H1 (cell line): Measurements from ENCODE around the gene SRP14. TPM values are rescaled to one million over a fixed set of nuclear protein-coding genes. Genes with fewer than 3 reads are reported as not detected.

ENCODE experiments used
- CTCF ChIA-PET: fragments of 300-600 bp; sonication (Branson Sonifier 250); formaldehyde crosslinking; loops from one replicate; lab custom pipeline; 2021; ENCODE audit not compliant: partially characterized antibody; lab: Charles Lee
- POLR2A ChIA-PET: fragments of 300-600 bp; sonication (Branson Sonifier 250); formaldehyde crosslinking; loops from one replicate; lab custom pipeline; 2021; ENCODE audit warnings: inconsistent platforms; ENCODE audit not compliant: partially characterized antibody; lab: Charles Lee
- DNase-seq, 2 experiments: peaks; one replicate each; pipeline versions ENCODE4 v3.0.0 to v3.0.0-alpha.2; 2010 to 2022; ENCODE audit warnings: low spot score in 2 of 2, low read depth in 1 of 2, mixed read lengths in 1 of 2
- FAIRE-seq: peaks from 2 replicates; lab custom pipeline; 2011; peaks lifted over from hg19 to GRCh38; lab: Jason Lieb, UNC
- H2AFZ ChIP-seq: 2 replicates; pipeline ENCODE4 v1.8.1; 2012; ENCODE audit warnings: low read length, inconsistent platforms
- H2AK5ac ChIP-seq: 2 replicates; pipeline ENCODE4 v1.6.1; 2013; ENCODE audit warnings: low read depth, low read length
- H2BK120ac ChIP-seq: replicated peaks from 2 replicates; pipeline ENCODE3; 2013; ENCODE audit warnings: low read depth, low read length, inconsistent platforms
- H2BK12ac ChIP-seq: 2 replicates; pipeline ENCODE4 v1.6.1; 2013; ENCODE audit warnings: low read depth, low read length
- H2BK15ac ChIP-seq: 2 replicates; pipeline ENCODE4 v1.6.1; 2013; ENCODE audit warnings: low read length
- H2BK20ac ChIP-seq: 2 replicates; pipeline ENCODE4 v1.6.1; 2013; ENCODE audit warnings: low read length
- H2BK5ac ChIP-seq: 2 replicates; pipeline ENCODE4 v1.6.1; 2013; ENCODE audit warnings: low read depth, low read length
- H3K14ac ChIP-seq: 2 replicates; pipeline ENCODE4 v1.6.1; 2013; ENCODE audit warnings: inconsistent platforms; ENCODE audit not compliant: insufficient read length
- H3K18ac ChIP-seq: 2 replicates; pipeline ENCODE4 v1.6.1; 2013; ENCODE audit warnings: low read length; ENCODE audit errors: extremely low read depth
- H3K23ac ChIP-seq: 2 replicates; pipeline ENCODE4 v1.6.1; 2013; ENCODE audit warnings: inconsistent platforms; ENCODE audit not compliant: insufficient read length
- H3K23me2 ChIP-seq: 2 replicates; pipeline ENCODE4 v1.6.1; 2013; ENCODE audit warnings: low read depth, low read length
- H3K27ac ChIP-seq: 2 replicates; pipeline ENCODE4 v1.6.1; 2011; ENCODE audit warnings: low read depth, low read length, inconsistent platforms
- H3K27me3 ChIP-seq, 4 experiments: replicated peaks in 1 of 4; 1 replicate in 1 of 4; 2 replicates in 3 of 4; pipeline versions ENCODE4 v1.6.1 to v1.8.1; 2011 to 2013; ENCODE audit warnings: low read length in 3 of 4, mild to moderate bottlenecking in 3 of 4, inconsistent platforms in 2 of 4, mixed read lengths in 2 of 4, moderate library complexity in 1 of 4; ENCODE audit not compliant: control insufficient read depth in 3 of 4, insufficient read depth in 3 of 4; ENCODE audit errors: extremely low read depth in 1 of 4
- H3K36me3 ChIP-seq, 4 experiments: 2 replicates each; pipeline versions ENCODE4 v1.6.1 to v1.8.1; 2011 to 2013; ENCODE audit warnings: mild to moderate bottlenecking in 4 of 4, low read length in 3 of 4, moderate library complexity in 2 of 4, control low read depth in 1 of 4, inconsistent platforms in 1 of 4; ENCODE audit not compliant: insufficient read depth in 4 of 4, control insufficient read depth in 2 of 4
- H3K4ac ChIP-seq: replicated peaks from 2 replicates; pipeline ENCODE3; 2013; ENCODE audit warnings: low read length, low read depth, mixed read lengths, inconsistent platforms; ENCODE audit not compliant: insufficient read length
- H3K4me1 ChIP-seq, 4 experiments: replicated peaks in 1 of 4; 1 replicate in 1 of 4; 2 replicates in 3 of 4; pipeline versions ENCODE4 v1.6.1 to v1.8.1; 2011 to 2013; ENCODE audit warnings: low read length in 3 of 4, inconsistent platforms in 2 of 4, mixed read lengths in 1 of 4; ENCODE audit not compliant: insufficient read depth in 4 of 4, control insufficient read depth in 3 of 4
- H3K4me2 ChIP-seq, 2 experiments: 2 replicates each; pipeline versions ENCODE4 v1.6.1 to v1.8.1; 2011 to 2013; ENCODE audit warnings: low read depth in 2 of 2, low read length in 2 of 2, control low read depth in 1 of 2, inconsistent platforms in 1 of 2, mild to moderate bottlenecking in 1 of 2; ENCODE audit not compliant: insufficient read depth in 1 of 2
- H3K4me3 ChIP-seq, 4 experiments: fragments of 200-600, 300-600 bp in 1 of 4; sonication (generic), shearing (Covaris generic), sonication (Bioruptor Twin) in 1 of 4; 2 replicates each; pipeline versions ENCODE4 v1.5.1 to v1.8.1; 2011 to 2016; ENCODE audit warnings: low read length in 4 of 4, low read depth in 3 of 4, control low read depth in 2 of 4, inconsistent platforms in 2 of 4, mild to moderate bottlenecking in 2 of 4, mixed read lengths in 1 of 4, moderate library complexity in 1 of 4; ENCODE audit not compliant: insufficient read depth in 2 of 4; ENCODE audit errors: extremely low read depth in 1 of 4
- H3K56ac ChIP-seq: replicated peaks from 2 replicates; pipeline ENCODE3; 2013; ENCODE audit warnings: low read depth, mild to moderate bottlenecking, mixed read lengths, low read length, inconsistent platforms; ENCODE audit not compliant: insufficient read length
- H3K79me1 ChIP-seq: 2 replicates; pipeline ENCODE4 v1.6.1; 2013; ENCODE audit warnings: low read depth, low read length, control low read depth
- H3K79me2 ChIP-seq, 2 experiments: 2 replicates each; pipeline versions ENCODE4 v1.6.1 to v1.8.1; 2012 to 2013; ENCODE audit warnings: low read length in 2 of 2, mild to moderate bottlenecking in 2 of 2, inconsistent platforms in 1 of 2; ENCODE audit not compliant: insufficient read depth in 2 of 2, control insufficient read depth in 1 of 2
- H3K9ac ChIP-seq, 4 experiments: replicated peaks in 1 of 4; 1 replicate in 1 of 4; 2 replicates in 3 of 4; pipeline versions ENCODE4 v1.6.1 to v1.8.1; 2011 to 2013; ENCODE audit warnings: low read depth in 3 of 4, low read length in 3 of 4, control low read depth in 2 of 4, mild to moderate bottlenecking in 2 of 4, moderate library complexity in 2 of 4, inconsistent platforms in 1 of 4; ENCODE audit errors: extremely low read depth in 1 of 4
- H3K9me3 ChIP-seq, 2 experiments: 2 replicates each; pipeline versions ENCODE4 v1.6.1 to v1.8.1; 2012 to 2013; ENCODE audit warnings: mild to moderate bottlenecking in 2 of 2, moderate library complexity in 2 of 2, control low read depth in 1 of 2, inconsistent platforms in 1 of 2, low read depth in 1 of 2, low read length in 1 of 2, mixed read lengths in 1 of 2; ENCODE audit not compliant: insufficient read depth in 2 of 2
- H4K20me1 ChIP-seq, 2 experiments: replicated peaks in 1 of 2; 2 replicates each; pipeline versions ENCODE3 to v1.8.1; 2011 to 2013; ENCODE audit warnings: inconsistent platforms in 2 of 2, low read length in 2 of 2, mild to moderate bottlenecking in 1 of 2; ENCODE audit not compliant: insufficient read depth in 2 of 2, control insufficient read depth in 1 of 2
- H4K5ac ChIP-seq: 2 replicates; pipeline ENCODE4 v1.6.1; 2013; ENCODE audit warnings: low read length, low read depth, mixed read lengths, inconsistent platforms; ENCODE audit not compliant: insufficient read length
- H4K8ac ChIP-seq: 2 replicates; pipeline ENCODE4 v1.8.0; 2013; ENCODE audit warnings: mild to moderate bottlenecking, moderate library complexity, low read length, inconsistent platforms; ENCODE audit not compliant: insufficient read depth; ENCODE audit errors: extremely low read depth
- H4K91ac ChIP-seq: replicated peaks from 2 replicates; pipeline ENCODE3; 2013; ENCODE audit warnings: low read length, mixed read lengths, inconsistent platforms; ENCODE audit not compliant: insufficient read length
- CBX8 ChIP-seq: fragments of 300-800, 300-1000 bp; sonication (generic); IDR thresholded peaks from 2 replicates; pipeline ENCODE4 v1.7.1; 2016; ENCODE audit warnings: low read depth, low read length, borderline replicate concordance
- CREB1 ChIP-seq: IDR thresholded peaks from 2 replicates; pipeline ENCODE4 v1.6.1; 2012; ENCODE audit warnings: inconsistent platforms
- FOSL1 ChIP-seq: IDR thresholded peaks from 2 replicates; pipeline ENCODE4 v1.6.1; 2011; ENCODE audit warnings: mild to moderate bottlenecking, low read depth, low read length, moderate library complexity; ENCODE audit not compliant: insufficient read depth
- GABPA ChIP-seq: IDR thresholded peaks from 2 replicates; pipeline ENCODE4 v1.6.1; 2011; ENCODE audit warnings: mild to moderate bottlenecking, low read length, moderate library complexity, borderline replicate concordance; ENCODE audit not compliant: insufficient read depth
- JUND ChIP-seq: IDR thresholded peaks from 2 replicates; pipeline ENCODE4 v1.6.1; 2011; ENCODE audit warnings: mild to moderate bottlenecking, improper control_type of control experiment, low read length
- MAX ChIP-seq: IDR thresholded peaks from 2 replicates; pipeline ENCODE4 v1.6.1; 2012; ENCODE audit warnings: inconsistent platforms
- NANOG ChIP-seq: IDR thresholded peaks from 2 replicates; pipeline ENCODE4 v1.6.1; 2011; ENCODE audit warnings: low read length, low read depth, mild to moderate bottlenecking, inconsistent platforms; ENCODE audit not compliant: insufficient read depth, poor library complexity, severe bottlenecking
- POLR2A ChIP-seq, 2 experiments: IDR thresholded peaks; 1 replicate in 1 of 2; 2 replicates in 1 of 2; pipeline ENCODE4 v1.6.1; 2011; ENCODE audit warnings: low read depth in 2 of 2, low read length in 2 of 2, mild to moderate bottlenecking in 2 of 2; ENCODE audit errors: control extremely low read depth in 1 of 2
- POLR2AphosphoS5 ChIP-seq: IDR thresholded peaks from 2 replicates; pipeline ENCODE4 v1.6.1; 2011; ENCODE audit warnings: low read depth, low read length
- RAD21 ChIP-seq, 2 experiments: IDR thresholded peaks in 1 of 2; conservative IDR thresholded peaks in 1 of 2; 2 replicates each; pipeline ENCODE4 v1.6.1; 2011; ENCODE audit warnings: low read depth in 2 of 2, low read length in 2 of 2, improper control_type of control experiment in 1 of 2, inconsistent platforms in 1 of 2, mild to moderate bottlenecking in 1 of 2, moderate library complexity in 1 of 2
- RBBP5 ChIP-seq: IDR thresholded peaks from 2 replicates; pipeline ENCODE4 v1.7.1; 2012; ENCODE audit warnings: low read depth, mild to moderate bottlenecking, inconsistent platforms, low read length, moderate library complexity, borderline replicate concordance
- RXRA ChIP-seq: IDR thresholded peaks from 2 replicates; pipeline ENCODE4 v1.6.1; 2011; ENCODE audit warnings: low read depth, mild to moderate bottlenecking, low read length, moderate library complexity; ENCODE audit not compliant: insufficient read depth
- TCF12 ChIP-seq: IDR thresholded peaks from 2 replicates; pipeline ENCODE4 v1.6.1; 2011; ENCODE audit warnings: low read depth, mild to moderate bottlenecking, low read length
- TEAD4 ChIP-seq: IDR thresholded peaks from 2 replicates; pipeline ENCODE4 v1.6.1; 2012; ENCODE audit warnings: low read depth, low read length, inconsistent platforms, mixed read lengths
- WGBS, 2 experiments: shearing (Covaris generic) in 1 of 2; methylation state at CpG; one replicate each; pipeline versions ENCODE4 v1.1.6 to v1.1.7; 2013 to 2015; ENCODE audit warnings: low lambda C conversion rate in 2 of 2, mixed read lengths in 2 of 2, inconsistent platforms in 1 of 2, low coverage in 1 of 2, missing lambda C conversion rate in 1 of 2; ENCODE audit not compliant: insufficient replicate concordance in 2 of 2, insufficient coverage in 1 of 2, insufficient read length in 1 of 2; ENCODE audit errors: extremely low coverage in 1 of 2, missing lambda C conversion rate in 1 of 2; 5-methylcytosine and 5-hydroxymethylcytosine counted together
- polyA plus RNA-seq, 7 experiments: library from polyadenylated mRNA; depleted of rRNA in 3 of 7; stranded (reverse) in 5 of 7; unstranded in 2 of 7; fragments of >200 nt in 5 of 7; fragments of 200-250 nt in 2 of 7; gene quantifications; 1 replicate in 5 of 7; 2 replicates in 1 of 7; 4 replicates in 1 of 7; pipeline versions ENCODE4 v1.2.1 to v1.2.3, GENCODE V29; 2011 to 2013; ENCODE audit warnings: missing spikeins in 2 of 7, mixed read lengths in 2 of 7
- total RNA-seq: library from RNA; stranded (reverse); fragmentation: NEBNext Ultra II Directional; extraction: Animal tissue kit (Norgen Biotek cat#: 25700); gene quantifications from 2 replicates; pipeline ENCODE4 v1.2.1, GENCODE V29; 2021

The SRP14 gene
- total and polyA plus RNA-seq, 2 of the 8 experiments (the other 6 are each of a cell fraction or from before 2014, with no cell fraction given): 186 to 223 TPM

GRCh38 chr15:40040770-40041169 lies 1.8 kb upstream of the SRP14 start:
- no peak overlapping the region for H3K23ac ChIP-seq
- TF ChIP-seq CREB1 (no peak), JUND (no peak), POLR2A (IDR thresholded peaks at IDR 0.05; ENCODE audit: control extremely low read depth in 1 of 2, low read depth in 2 of 2, low read length in 2 of 2) (no peak), TEAD4 (no peak), FOSL1 (no peak), RAD21 (IDR thresholded peaks at IDR 0.05 in 1 of 2, conservative IDR thresholded peaks at IDR 0.05 in 1 of 2; ENCODE audit: low read depth in 2 of 2, low read length in 2 of 2) (no peak), TCF12 (no peak), CBX8 (no peak), MAX (no peak), RBBP5 (no peak), GABPA (no peak), NANOG (no peak), RXRA (no peak), POLR2AphosphoS5 (no peak)

More at GRCh38 chr15:40040770-40041169, 1.8 kb upstream of the SRP14 start:
- H3K18ac ChIP-seq: no peak overlapping the region
- peaks cover 0 to 2% of the 10 kb centered on the region in 2 experiments for H4K20me1 ChIP-seq
- peaks cover 5 to 15% (median 13%) of the 10 kb centered on the region in 4 experiments; a peak in 7 of 8 replicates for H3K36me3 ChIP-seq
- H3K9ac ChIP-seq: no peak overlapping the region
- no peak overlapping the region for H2BK5ac ChIP-seq
- no peak for FAIRE-seq
- peaks cover 6% of the 10 kb centered on the region for H3K23me2 ChIP-seq
- no peaks in the 10 kb centered on the region for H3K79me1 ChIP-seq
- H4K91ac ChIP-seq: no peak overlapping the region
- no peaks in the 10 kb centered on the region for H3K27me3 ChIP-seq
- H4K8ac ChIP-seq: no peak overlapping the region
- no peak overlapping the region for H3K27ac ChIP-seq
- 94% methylated on average over 3 of the region's 3 CpGs; no CpG with 5 or more reads in 1 of the 2 experiments for WGBS, 2 experiments
- DNase-seq: no peak
- no peak overlapping the region for H2BK120ac ChIP-seq
- H2BK12ac ChIP-seq: no peak overlapping the region
- H3K4ac ChIP-seq: no peak overlapping the region
- CTCF ChIA-PET: interaction anchor here (0.6 to 21.9 kb wide), 9 partner anchors 64 to 1779 kb away, joined by 3 to 406 read pairs (median 3); partner anchors contain the start of genes BMF and BUB1B
- no peak overlapping the region for H3K14ac ChIP-seq
- no peak overlapping the region; a peak in 1 of 4 replicates for H3K4me2 ChIP-seq
- H3K4me1 ChIP-seq: peaks cover 0 to 5% (median 1%) of the 10 kb centered on the region in 4 experiments; a peak in 3 of 7 replicates
- peaks cover 0 to 15% of the 10 kb centered on the region in 2 experiments; a peak in 3 of 4 replicates for H3K79me2 ChIP-seq
- no peak overlapping the region for H4K5ac ChIP-seq
- POLR2A ChIA-PET: interaction anchor here (0.7 to 2.9 kb wide), 3 partner anchors 66 to 187 kb away, joined by 3 to 11 read pairs (median 3); no protein-coding TSS in a partner anchor
- no peaks in the 10 kb centered on the region for H3K9me3 ChIP-seq
- no peak overlapping the region for H2BK15ac ChIP-seq
- no peak overlapping the region for H2BK20ac ChIP-seq
- H2AFZ ChIP-seq: no peak overlapping the region
- no peak overlapping the region for H2AK5ac ChIP-seq
- H3K4me3 ChIP-seq: no peak overlapping the region
- H3K56ac ChIP-seq: no peak overlapping the region
